Stimulated activated CD8-positive, alpha-beta memory T cell treated with anti-CD3 and anti-CD28 coated beads, Interleukin-4, amount 100 ng/mL, for 1 hour (primary cell): ENCODE results near the gene NAA25.
"Not testable (repeated sequence)": the region's sequence is repeated elsewhere in the genome, so short reads cannot be mapped to it uniquely, and the experiment has no call there.

Experiments
- DNase-seq, 2 donors: peaks; one replicate each; pipeline ENCODE4 v3.0.0-alpha.2; 2020; ENCODE audit warnings: low read depth in 2 of 2, low spot score in 1 of 2

Gene NAA25

GRCh38 chr12:112063273-112063672 is 45.3 kb downstream of the NAA25 start:
- no peak for DNase-seq

DNA sequence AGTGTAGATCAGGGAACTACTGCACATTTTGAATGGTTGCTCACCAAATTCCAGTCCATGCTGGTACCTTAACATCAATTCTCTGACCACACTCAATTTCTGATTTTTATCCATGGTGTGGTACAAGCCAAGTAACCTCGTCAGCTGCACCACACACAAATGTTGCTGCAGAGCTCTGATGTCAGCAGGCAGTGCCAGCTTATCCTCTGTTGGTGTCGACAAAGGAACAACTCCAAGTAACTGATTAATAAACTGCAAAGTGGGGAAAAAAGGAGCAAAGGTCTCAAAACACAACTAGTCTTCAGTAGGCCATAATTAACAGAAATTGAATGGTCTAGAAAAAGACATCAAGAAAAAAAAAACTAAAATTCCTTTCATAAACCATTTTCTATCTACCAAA is 47.4 kb downstream of the NAA25 start:
- DNase-seq: no peak

GRCh38 chr12:112049351-112049750 is 59.2 kb downstream of the NAA25 start:
- DNase-seq: no peak

DNA sequence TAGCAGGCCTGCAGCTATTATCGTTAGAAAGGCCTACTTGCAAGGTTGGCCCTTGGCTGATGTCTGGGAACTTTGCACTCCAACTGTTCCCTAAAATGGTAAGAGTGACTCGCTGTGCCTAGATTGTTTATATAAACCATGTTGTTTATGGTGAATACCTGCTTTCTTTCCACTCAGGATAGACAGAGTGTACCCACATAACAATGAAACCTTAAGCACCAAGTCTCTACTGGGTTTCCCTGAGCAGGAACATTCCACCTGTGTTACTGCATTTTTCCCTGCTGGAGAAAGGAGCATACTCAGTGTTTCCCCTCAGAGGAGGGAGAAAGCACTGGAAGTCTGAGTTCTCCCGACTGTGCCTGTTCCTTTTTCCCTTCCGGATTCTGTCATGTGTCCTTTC is 62.6 kb downstream of the NAA25 start:
- no peak for DNase-seq

GRCh38 chr12:112036614-112037013 is 72.0 kb downstream of the NAA25 start:
- not testable (repeated sequence) for DNase-seq

- no peak for DNase-seq
Observed at GRCh38 chr12:112035219-112035785, 73.3 kb downstream of the NAA25 start.

- no peak for DNase-seq
Observed at GRCh38 chr12:112032292-112032691, 76.3 kb downstream of the NAA25 start.

- no peak for DNase-seq
Observed at GRCh38 chr12:112031472-112031871, 77.1 kb downstream of the NAA25 start.

GRCh38 chr12:112029301-112029700 is 79.3 kb downstream of the NAA25 start:
- no peak for DNase-seq

DNA sequence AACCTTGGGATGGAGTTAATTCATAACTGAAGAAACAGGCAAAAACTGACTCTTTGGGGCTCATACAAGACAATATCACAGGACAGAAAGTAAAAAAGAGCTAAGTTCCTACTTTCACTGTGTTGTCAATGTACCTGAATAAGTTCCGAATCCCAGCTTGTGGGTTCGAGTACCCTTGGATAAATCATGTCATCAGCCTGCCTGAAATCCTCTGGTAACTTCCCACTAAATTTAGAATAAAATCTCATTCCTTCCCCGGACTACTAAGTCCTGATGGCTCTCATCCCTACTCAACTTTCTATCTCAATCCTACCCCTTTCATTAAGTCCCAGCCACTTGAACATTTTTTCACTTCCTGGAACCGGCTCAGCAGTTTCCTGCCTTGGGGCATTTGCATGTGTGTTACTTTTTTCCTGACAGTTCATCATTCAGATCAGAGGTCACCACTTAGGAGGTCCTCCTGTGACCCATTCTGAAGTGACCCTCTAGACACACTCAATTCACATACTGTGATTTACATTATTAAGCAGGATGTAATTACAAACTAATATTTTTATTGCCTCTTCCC is 82.7 kb downstream of the NAA25 start:
- no peak for DNase-seq

GRCh38 chr12:112023759-112024396 is 84.7 kb downstream of the NAA25 start:
- DNase-seq: no peak

GRCh38 chr12:112022241-112023016 is 86.2 kb downstream of the NAA25 start:
- no peak for DNase-seq

GRCh38 chr12:112020947-112021457 is 87.6 kb downstream of the NAA25 start:
- no peak for DNase-seq

DNA sequence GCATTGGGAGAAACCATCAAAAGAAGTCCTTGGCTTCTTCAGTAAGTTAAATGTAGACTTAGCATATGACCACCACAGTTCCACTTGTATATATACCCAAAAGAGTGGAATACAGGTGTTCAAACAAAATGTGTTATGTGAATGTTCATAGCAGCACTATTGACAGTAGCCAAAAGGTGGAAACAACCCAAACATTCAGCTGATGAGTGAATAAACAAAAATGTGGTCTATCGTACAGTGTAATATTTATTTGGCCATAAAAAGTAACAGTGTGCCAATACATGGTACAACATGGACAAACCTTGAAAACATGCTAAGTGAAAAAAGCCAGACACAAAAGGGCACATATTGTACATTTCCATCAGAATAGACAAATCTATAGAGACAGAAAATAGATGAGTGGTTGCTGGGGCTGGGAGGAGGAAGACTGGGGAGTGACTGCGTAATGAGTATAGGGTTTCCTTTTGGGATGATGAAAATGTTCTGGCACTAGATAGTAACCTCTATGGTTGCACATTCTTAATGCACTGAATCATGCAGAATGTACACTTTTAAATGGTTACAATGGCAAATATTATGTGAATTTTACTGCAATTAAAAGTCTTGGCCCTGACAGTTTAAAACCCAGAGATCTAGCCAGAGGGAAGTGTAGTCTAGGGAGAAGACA is 89.9 kb downstream of the NAA25 start:
- no peak for DNase-seq

DNA sequence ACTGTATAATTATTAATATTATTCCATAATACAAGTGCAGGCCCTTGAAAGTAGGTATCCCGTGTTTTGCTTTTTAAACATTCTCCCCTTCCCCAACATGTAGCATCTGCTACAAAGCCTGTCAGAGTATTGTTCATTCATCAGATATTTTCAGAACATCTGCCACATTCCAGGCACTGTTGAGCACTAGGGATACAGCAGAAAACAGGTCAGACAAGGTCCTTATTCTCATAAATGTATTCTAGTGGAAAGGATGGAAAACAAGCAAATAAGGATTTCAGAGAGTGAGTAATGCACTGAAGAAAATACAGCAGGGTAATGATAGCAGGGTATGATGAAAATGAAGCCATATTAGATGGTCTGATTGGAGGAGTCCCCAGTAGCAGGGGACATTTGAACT is 91.5 kb downstream of the NAA25 start:
- DNase-seq: no peak

DNA sequence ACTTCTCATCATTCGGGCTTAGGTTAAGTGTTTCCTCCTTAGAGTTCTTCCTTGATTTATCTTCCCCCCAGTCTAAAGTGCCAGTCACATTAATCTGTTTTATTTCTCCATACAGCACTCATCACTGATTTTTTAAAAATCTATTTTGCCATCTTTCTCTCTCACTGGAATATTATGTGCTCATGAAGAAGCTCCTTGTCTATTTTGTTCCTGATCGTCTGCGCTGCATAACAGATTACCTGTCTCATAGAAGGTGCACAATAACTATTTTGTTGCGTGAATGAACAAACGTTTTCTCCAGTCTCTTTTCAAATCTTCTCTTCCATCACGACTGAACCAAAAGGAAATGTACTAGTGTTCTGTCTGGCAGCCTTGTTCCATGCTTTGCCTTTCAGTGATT is 92.6 kb downstream of the NAA25 start:
- no peak for DNase-seq

DNA sequence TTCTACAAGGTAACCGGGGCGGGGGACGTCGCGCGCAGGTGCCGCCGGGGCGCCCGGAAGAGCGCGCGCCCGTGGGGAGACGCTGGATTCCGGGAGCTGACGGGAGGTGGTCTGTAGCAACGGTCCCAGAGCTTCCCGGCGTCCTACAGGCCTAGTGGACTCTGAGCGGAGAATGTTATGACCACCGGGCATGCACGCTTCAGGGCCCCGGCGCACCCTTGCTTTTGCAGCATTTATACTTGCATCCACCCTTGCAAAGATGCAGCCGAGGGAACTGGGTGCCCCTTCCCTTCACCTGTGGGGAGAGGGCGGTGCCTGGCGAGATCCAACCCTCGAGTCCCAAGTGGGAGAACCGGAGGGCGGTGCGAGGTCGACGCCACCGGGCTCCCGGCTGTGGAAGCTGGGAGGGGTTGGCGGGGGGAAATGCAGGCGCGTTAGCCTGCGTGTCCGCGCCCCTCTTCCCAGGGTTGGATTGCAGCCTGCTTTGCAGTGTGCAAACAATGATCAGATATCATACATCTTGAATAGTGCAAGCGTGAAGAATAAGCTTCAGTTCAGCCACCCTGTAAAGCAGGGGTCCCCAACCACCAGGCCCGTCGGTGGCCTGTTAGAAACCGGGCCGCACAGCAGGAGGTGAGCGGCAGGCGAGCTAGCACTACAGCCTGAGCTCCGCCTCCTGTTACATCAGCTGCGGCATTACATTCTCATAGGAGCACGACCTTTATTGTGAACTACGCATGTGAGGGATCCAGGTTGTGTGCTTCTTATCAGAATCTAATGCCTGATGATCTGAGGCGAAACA is 94.8 kb downstream of the NAA25 start:
- peak; percentile 28 to 38 for DNase-seq

DNA sequence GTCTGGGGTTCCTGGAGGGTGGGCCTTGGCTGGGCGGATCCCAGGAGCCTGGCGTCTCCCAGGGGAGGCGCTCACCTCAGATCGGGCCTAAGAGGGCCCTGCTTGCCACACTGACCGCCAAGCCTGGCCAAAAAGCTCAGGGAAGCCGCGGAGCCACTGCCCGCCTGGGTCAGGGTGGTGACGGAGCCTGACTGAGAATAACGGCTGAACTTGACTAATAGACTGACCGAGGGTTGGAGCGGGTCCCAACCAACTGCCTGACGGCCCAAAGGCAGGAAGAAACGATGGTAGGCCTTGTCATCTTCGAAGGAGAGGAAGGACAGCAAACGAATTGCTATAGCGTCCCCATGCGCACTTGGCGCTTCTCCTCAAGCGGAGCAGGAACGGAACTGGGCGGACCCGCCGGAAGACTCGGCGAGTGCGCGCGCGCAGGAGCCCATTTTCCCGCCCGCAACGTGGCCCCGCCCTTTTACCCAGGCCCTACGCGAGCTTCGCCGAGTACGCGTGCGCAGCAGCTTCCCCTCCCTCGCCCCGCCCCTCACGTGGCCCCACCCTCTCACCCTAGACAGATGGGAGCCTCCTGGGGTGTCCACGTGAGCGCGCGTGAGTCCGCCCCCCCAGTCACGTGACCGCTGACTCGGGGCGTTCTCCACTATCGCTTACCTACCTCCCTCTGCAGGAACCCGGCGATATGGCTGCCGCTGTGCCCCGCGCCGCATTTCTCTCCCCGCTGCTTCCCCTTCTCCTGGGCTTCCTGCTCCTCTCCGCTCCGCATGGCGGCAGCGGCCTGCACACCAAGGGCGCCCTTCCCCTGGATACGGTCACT is 95.6 kb downstream of the NAA25 start, which contains the start of the genes ERP29 and TMEM116:
ERP29 (plus strand) TSS at position 652 of the 826 bp plus-strand sequence; CDS start at position 692, 40 bp downstream.
TMEM116 (minus strand) TSS at position 391 of the 826 bp plus-strand sequence. CDS start 7,895 bp downstream, outside the sequence.
- peak; percentile 100 for DNase-seq

GRCh38 chr12:112011685-112012084 is 96.9 kb downstream of the NAA25 start:
- DNase-seq: no peak
